Measurements from ENCODE around the gene UBE2R2. TPM values are rescaled to one million over a fixed set of nuclear protein-coding genes. Genes with fewer than 3 reads are reported as not detected.
"Not testable (repeated sequence)": the region's sequence is repeated elsewhere in the genome, so short reads cannot be mapped to it uniquely, and the experiment has no call there.

UBE2R2 gene
- polyA plus RNA-seq, 3 donors: 30.5 to 50.1 (median 37.2) TPM

DNA sequence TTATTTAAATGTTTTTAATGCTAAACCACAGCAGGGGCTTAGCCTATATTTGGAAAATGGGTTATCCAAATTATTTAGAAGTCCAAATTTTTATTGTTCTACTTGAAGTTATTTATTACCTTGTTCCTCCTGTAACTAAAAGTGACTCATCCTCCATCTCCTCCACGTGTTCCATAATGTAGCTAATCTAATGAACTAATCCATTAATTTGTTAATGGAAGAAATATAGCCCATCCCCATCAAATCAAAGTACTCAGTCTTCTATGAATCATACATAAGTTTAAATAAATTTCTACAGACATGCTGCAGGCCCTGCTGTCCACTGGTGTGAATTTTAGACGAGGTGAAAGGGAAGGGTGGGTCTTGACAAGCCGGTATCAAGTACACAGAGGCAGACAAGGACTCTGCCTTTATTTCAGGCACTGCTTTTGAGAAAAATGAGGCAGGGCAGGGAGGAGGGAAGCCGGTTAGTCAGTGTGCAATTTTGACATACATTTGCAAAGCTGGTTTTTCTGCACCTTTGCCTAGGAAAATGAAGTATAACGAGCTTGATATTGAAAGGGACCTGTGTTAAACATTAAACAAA, 42.8 kb upstream of the UBE2R2 start:
- H3K9me3 ChIP-seq (replicated peaks in 1 of 2; ENCODE audit: control insufficient read depth in 1 of 2, insufficient read depth in 1 of 2, low read length in 2 of 2); intact Hi-C loops (cut with micrococcal nuclease); H2AFZ ChIP-seq (ENCODE audit: insufficient read depth, low read depth, low read length, poor library complexity, severe bottlenecking); H3K4me1 ChIP-seq (ENCODE audit: control insufficient read depth in 1 of 2, insufficient read depth in 2 of 2, low read length in 2 of 2); H3K9ac ChIP-seq (ENCODE audit: insufficient read depth, low read length, poor library complexity, severe bottlenecking); H3K36me3 ChIP-seq (replicated peaks in 1 of 2; ENCODE audit: control insufficient read depth in 1 of 2, insufficient read depth in 2 of 2, low read length in 2 of 2); H3K27ac Mint-ChIP-seq; H3K79me2 ChIP-seq (ENCODE audit: insufficient read depth, low read length); H3K36me3 Mint-ChIP-seq; H3K27ac ChIP-seq (ENCODE audit: low read depth in 1 of 2, low read length in 2 of 2); H3K27me3 ChIP-seq (ENCODE audit: control insufficient read depth in 2 of 2, insufficient read depth in 2 of 2, low read length in 2 of 2); H3K9me3 Mint-ChIP-seq; H3K4me3 ChIP-seq (replicated peaks in 1 of 3; ENCODE audit: low read depth in 2 of 3, low read length in 3 of 3); DNase-seq; H3K4me3 Mint-ChIP-seq; H3K27me3 Mint-ChIP-seq (ENCODE audit: low read depth in 3 of 3); H4K20me1 ChIP-seq (ENCODE audit: insufficient read depth, low read length); H3K4me2 ChIP-seq (replicated peaks; ENCODE audit: extremely low read depth, low read length, poor library complexity, severe bottlenecking): not testable (repeated sequence)
- WGBS (ENCODE audit: insufficient coverage): 100% methylated on average over 3 of the region's 5 CpGs
- peaks cover 15% of the 10 kb centered on the region for H3K4me1 Mint-ChIP-seq

- no peak overlapping the region for H3K4me3 ChIP-seq (replicated peaks in 1 of 3; ENCODE audit: low read depth in 2 of 3, low read length in 3 of 3)
- no peaks in the 10 kb centered on the region for H3K9me3 ChIP-seq (replicated peaks in 1 of 2; ENCODE audit: control insufficient read depth in 1 of 2, insufficient read depth in 1 of 2, low read length in 2 of 2)
- H3K27ac Mint-ChIP-seq: no peak overlapping the region
- peaks cover 4 to 11% (median 9%) of the 10 kb centered on the region in 3 donors for H3K27me3 Mint-ChIP-seq (ENCODE audit: low read depth in 3 of 3)
- no peak overlapping the region for H2AFZ ChIP-seq (ENCODE audit: insufficient read depth, low read depth, low read length, poor library complexity, severe bottlenecking)
- H3K9me3 Mint-ChIP-seq: no peaks in the 10 kb centered on the region
- no peak overlapping the region for H3K27ac ChIP-seq (ENCODE audit: low read depth in 1 of 2, low read length in 2 of 2)
- TF ChIP-seq, protein P1, sequence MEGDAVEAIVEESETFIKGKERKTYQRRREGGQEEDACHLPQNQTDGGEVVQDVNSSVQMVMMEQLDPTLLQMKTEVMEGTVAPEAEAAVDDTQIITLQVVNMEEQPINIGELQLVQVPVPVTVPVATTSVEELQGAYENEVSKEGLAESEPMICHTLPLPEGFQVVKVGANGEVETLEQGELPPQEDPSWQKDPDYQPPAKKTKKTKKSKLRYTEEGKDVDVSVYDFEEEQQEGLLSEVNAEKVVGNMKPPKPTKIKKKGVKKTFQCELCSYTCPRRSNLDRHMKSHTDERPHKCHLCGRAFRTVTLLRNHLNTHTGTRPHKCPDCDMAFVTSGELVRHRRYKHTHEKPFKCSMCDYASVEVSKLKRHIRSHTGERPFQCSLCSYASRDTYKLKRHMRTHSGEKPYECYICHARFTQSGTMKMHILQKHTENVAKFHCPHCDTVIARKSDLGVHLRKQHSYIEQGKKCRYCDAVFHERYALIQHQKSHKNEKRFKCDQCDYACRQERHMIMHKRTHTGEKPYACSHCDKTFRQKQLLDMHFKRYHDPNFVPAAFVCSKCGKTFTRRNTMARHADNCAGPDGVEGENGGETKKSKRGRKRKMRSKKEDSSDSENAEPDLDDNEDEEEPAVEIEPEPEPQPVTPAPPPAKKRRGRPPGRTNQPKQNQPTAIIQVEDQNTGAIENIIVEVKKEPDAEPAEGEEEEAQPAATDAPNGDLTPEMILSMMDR (IDR thresholded peaks at IDR 0.05): no peak
- no peaks in the 10 kb centered on the region for H3K79me2 ChIP-seq (ENCODE audit: insufficient read depth, low read length)
- peaks cover 11% of the 10 kb centered on the region for H3K4me1 Mint-ChIP-seq
- no peaks in the 10 kb centered on the region for H4K20me1 ChIP-seq (ENCODE audit: insufficient read depth, low read length)
- H3K36me3 Mint-ChIP-seq: no peaks in the 10 kb centered on the region
- H3K4me3 Mint-ChIP-seq: no peak overlapping the region
- H3K4me1 ChIP-seq (ENCODE audit: control insufficient read depth in 1 of 2, insufficient read depth in 2 of 2, low read length in 2 of 2): no peaks in the 10 kb centered on the region
- H3K36me3 ChIP-seq (replicated peaks in 1 of 2; ENCODE audit: control insufficient read depth in 1 of 2, insufficient read depth in 2 of 2, low read length in 2 of 2): no peaks in the 10 kb centered on the region
- intact Hi-C loops (cut with micrococcal nuclease): no loop called here
- no peak overlapping the region for H3K4me2 ChIP-seq (replicated peaks; ENCODE audit: extremely low read depth, low read length, poor library complexity, severe bottlenecking)
- H3K9ac ChIP-seq (ENCODE audit: insufficient read depth, low read length, poor library complexity, severe bottlenecking): no peak overlapping the region
- DNase-seq: no peak
- no peaks in the 10 kb centered on the region for H3K27me3 ChIP-seq (ENCODE audit: control insufficient read depth in 2 of 2, insufficient read depth in 2 of 2, low read length in 2 of 2)
These were observed 40.4 kb upstream of the UBE2R2 start for GRCh38 chr9:33776578-33776977.

Measured in CD14-positive monocyte (primary cell).